Uterus (tissue), 4 donors: ENCODE measurements around the gene SYDE2. TPM values are rescaled to one million over a fixed set of nuclear protein-coding genes. Genes with fewer than 3 reads are reported as not detected.

Experiments
- DNase-seq, 2 donors: peaks; one replicate each; pipeline ENCODE4 v3.0.0-alpha.2; 2019 to 2020
- H3K27ac ChIP-seq, 2 donors: fragments of 200-600 bp; sonication (generic); 1 replicate in 1 of 2; 2 replicates in 1 of 2; pipeline ENCODE4 v1.5.1; 2016 to 2018
- H3K27me3 ChIP-seq, 2 donors: fragments of 200-600 bp; sonication (generic); one replicate each; pipeline ENCODE4 v1.5.1; 2018 to 2019; ENCODE audit warnings: control low read depth in 1 of 2
- H3K36me3 ChIP-seq, 2 donors: fragments of 200-600 bp; sonication (generic); one replicate each; pipeline ENCODE4 v1.5.1; 2019; ENCODE audit warnings: control low read depth in 1 of 2
- H3K4me1 ChIP-seq, 2 donors: fragments of 200-600 bp; sonication (generic); one replicate each; pipeline ENCODE4 v1.5.1; 2018 to 2019; ENCODE audit warnings: control low read depth in 1 of 2
- H3K4me3 ChIP-seq, 2 donors: fragments of 200-600 bp; sonication (generic); 1 replicate in 1 of 2; 2 replicates in 1 of 2; pipeline ENCODE4 v1.5.1; 2018 to 2019; ENCODE audit warnings: mild to moderate bottlenecking in 1 of 2
- H3K9me3 ChIP-seq, 2 donors: fragments of 200-600 bp; sonication (generic); one replicate each; pipeline ENCODE4 v1.5.1; 2019; ENCODE audit warnings: control low read depth in 1 of 2
- POLR2A ChIP-seq, 2 donors: fragments of 450-650 bp; IDR thresholded peaks; one replicate each; pipeline ENCODE4 v1.6.1; 2016; ENCODE audit warnings: antibody characterized with exemption in 2 of 2, mild to moderate bottlenecking in 1 of 2, moderate library complexity in 1 of 2
- intact Hi-C: fragments of 100-400 bp; cut with DNase I; formaldehyde crosslinking; loops from one replicate; pipeline ENCODE4 v1.15.1; 2023; ENCODE audit warnings: low total_unique reads
- total RNA-seq, 4 donors: library from RNA; depleted of rRNA in 3 of 4; stranded (reverse); fragments of >200 nt in 3 of 4; gene quantifications; one replicate each; pipeline versions ENCODE4 v1.1.0 to v1.2.4, GENCODE V29; 2014 to 2023
- TF ChIP-seq, protein P1 (sequence below), 4 experiments: fragments of 200-600 bp in 2 of 4; fragments of 450-650 bp in 2 of 4; sonication (generic) in 2 of 4; IDR thresholded peaks; one replicate each; pipeline ENCODE4 v1.5.1; 2016 to 2019; ENCODE audit warnings: antibody characterized with exemption in 4 of 4, mild to moderate bottlenecking in 2 of 4, moderate library complexity in 1 of 4
- donor health status: DM: yes; HTN: yes; CAD: no.

The SYDE2 gene
- total RNA-seq, 4 donors from 2014 or later: 5.3 to 24.3 (median 14.6) TPM

GRCh38 chr1:85224295-85224694 is 23.5 kb upstream of the SYDE2 start:
- Histone ChIP-seq H3K4me1 (peaks cover 5 to 11% of the 10 kb centered on the region in 2 donors), H3K27me3 (no peaks in the 10 kb centered on the region)
- intact Hi-C loops: no loop called here

GRCh38 chr1:85223334-85223733 is 22.5 kb upstream of the SYDE2 start:
- Histone ChIP-seq H3K27ac (no peak overlapping the region), H3K4me3 (no peak overlapping the region)

More at GRCh38 chr1:85224295-85224694, 23.5 kb upstream of the SYDE2 start:
- no peak overlapping the region for H3K27ac ChIP-seq
- H3K4me3 ChIP-seq: no peak overlapping the region
- H3K36me3 ChIP-seq: no peaks in the 10 kb centered on the region
- no peak for DNase-seq
- no peak for TF ChIP-seq POLR2A (IDR thresholded peaks at IDR 0.05)
- TF ChIP-seq, protein P1, sequence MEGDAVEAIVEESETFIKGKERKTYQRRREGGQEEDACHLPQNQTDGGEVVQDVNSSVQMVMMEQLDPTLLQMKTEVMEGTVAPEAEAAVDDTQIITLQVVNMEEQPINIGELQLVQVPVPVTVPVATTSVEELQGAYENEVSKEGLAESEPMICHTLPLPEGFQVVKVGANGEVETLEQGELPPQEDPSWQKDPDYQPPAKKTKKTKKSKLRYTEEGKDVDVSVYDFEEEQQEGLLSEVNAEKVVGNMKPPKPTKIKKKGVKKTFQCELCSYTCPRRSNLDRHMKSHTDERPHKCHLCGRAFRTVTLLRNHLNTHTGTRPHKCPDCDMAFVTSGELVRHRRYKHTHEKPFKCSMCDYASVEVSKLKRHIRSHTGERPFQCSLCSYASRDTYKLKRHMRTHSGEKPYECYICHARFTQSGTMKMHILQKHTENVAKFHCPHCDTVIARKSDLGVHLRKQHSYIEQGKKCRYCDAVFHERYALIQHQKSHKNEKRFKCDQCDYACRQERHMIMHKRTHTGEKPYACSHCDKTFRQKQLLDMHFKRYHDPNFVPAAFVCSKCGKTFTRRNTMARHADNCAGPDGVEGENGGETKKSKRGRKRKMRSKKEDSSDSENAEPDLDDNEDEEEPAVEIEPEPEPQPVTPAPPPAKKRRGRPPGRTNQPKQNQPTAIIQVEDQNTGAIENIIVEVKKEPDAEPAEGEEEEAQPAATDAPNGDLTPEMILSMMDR (IDR thresholded peaks at IDR 0.05): no peak
- no peaks in the 10 kb centered on the region for H3K9me3 ChIP-seq

GRCh38 chr1:85220756-85221201 is 20.0 kb upstream of the SYDE2 start:
- DNase-seq: no peak
- H3K4me1 ChIP-seq: peaks cover 5 to 11% of the 10 kb centered on the region in 2 donors
- intact Hi-C loops: no loop called here
- no peaks in the 10 kb centered on the region for H3K27me3 ChIP-seq
- no peaks in the 10 kb centered on the region for H3K36me3 ChIP-seq
- no peak overlapping the region for H3K4me3 ChIP-seq
- H3K27ac ChIP-seq: no peak overlapping the region
- TF ChIP-seq, protein P1 (IDR thresholded peaks at IDR 0.05): no peak
- no peak for TF ChIP-seq POLR2A (IDR thresholded peaks at IDR 0.05)
- no peaks in the 10 kb centered on the region for H3K9me3 ChIP-seq

More at GRCh38 chr1:85223334-85223733, 22.5 kb upstream of the SYDE2 start:
- DNase-seq: no peak
- no peak for TF ChIP-seq POLR2A (IDR thresholded peaks at IDR 0.05)
- TF ChIP-seq, protein P1 (IDR thresholded peaks at IDR 0.05): no peak
- no peaks in the 10 kb centered on the region for H3K9me3 ChIP-seq
- no peaks in the 10 kb centered on the region for H3K27me3 ChIP-seq
- H3K36me3 ChIP-seq: no peaks in the 10 kb centered on the region
- intact Hi-C loops: no loop called here
- H3K4me1 ChIP-seq: peaks cover 5 to 11% of the 10 kb centered on the region in 2 donors

GRCh38 chr1:85219853-85220610 is 19.2 kb upstream of the SYDE2 start:
- Histone ChIP-seq H3K27ac (no peak overlapping the region), H3K36me3 (no peaks in the 10 kb centered on the region), H3K4me3 (no peak overlapping the region), H3K4me1 (peaks cover 5 to 9% of the 10 kb centered on the region in 2 donors), H3K9me3 (no peaks in the 10 kb centered on the region), H3K27me3 (no peaks in the 10 kb centered on the region)
- TF ChIP-seq, protein P1 (IDR thresholded peaks at IDR 0.05): no peak
- DNase-seq: no peak
- intact Hi-C loops: no loop called here

DNA sequence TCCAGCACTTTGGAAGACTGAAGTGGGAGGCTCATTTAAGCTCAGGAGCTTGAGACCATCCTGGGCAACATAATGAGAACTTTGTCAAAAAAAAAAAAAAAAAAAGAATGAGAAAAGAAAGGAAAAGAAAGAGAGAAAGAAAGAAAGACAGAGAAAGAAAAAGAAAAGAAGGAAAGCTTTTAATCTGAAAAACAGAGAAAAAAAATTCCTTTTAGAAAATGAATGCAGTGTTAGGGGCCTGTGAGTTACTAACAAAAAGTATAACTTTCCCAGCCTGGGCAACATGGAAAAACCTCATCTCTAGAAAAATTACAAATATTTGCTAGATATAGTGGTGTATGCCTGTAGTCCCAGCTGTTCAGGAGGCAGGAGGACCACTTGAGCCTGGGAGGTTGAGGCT is 15.9 kb upstream of the SYDE2 start:
- Histone ChIP-seq H3K4me3 (no peak overlapping the region), H3K27me3 (no peaks in the 10 kb centered on the region), H3K27ac (no peak overlapping the region), H3K36me3 (no peaks in the 10 kb centered on the region), H3K4me1 (no peaks in the 10 kb centered on the region), H3K9me3 (no peaks in the 10 kb centered on the region)
- no peak for DNase-seq
- intact Hi-C loops: no loop called here
- TF ChIP-seq POLR2A (IDR thresholded peaks at IDR 0.05): no peak
- TF ChIP-seq, protein P1 (IDR thresholded peaks at IDR 0.05): no peak
